HG03457 (cell line): ENCODE results near the gene C11orf91.
"Not testable (repeated sequence)": the region's sequence is repeated elsewhere in the genome, so short reads cannot be mapped to it uniquely, and the experiment has no call there.

Source experiments
- ATAC-seq: cut with Tn5 transposase; IDR thresholded peaks from one replicate; pipeline ENCODE4 v1.9.1; 2021; ENCODE audit warnings: moderate number of reproducible peaks; ENCODE audit not compliant: unreplicated experiment

C11orf91 gene

DNA sequence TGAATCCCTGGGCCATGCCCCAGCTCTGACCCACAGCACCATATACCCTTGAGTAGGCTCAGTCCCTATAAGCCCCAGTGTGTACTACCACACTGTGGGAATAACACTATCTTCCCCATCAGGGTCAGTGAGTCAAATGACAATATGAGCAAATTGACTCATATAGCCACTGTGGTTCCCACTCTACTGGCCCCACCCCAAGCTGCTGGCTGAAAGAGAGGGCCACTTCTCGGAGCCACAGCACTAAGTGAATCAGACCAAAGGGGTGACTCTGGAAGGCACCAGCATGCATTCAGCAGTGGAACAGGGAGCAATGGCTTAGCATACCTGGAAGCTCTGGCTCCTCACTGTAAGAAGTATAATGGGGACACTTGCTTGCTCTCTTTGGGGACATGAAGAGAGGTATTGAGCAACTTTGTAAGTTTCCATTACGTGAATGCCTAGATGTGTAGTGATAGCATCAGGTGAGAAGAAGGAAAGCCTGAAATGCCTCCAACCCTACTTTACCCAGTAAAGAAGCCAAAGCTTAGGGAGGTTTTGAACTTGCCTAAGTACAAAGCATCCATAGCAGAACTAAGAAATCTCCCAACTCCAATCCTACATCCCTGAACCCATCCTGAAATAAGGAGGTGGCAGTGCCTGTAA, 22.1 kb upstream of the C11orf91 start:
- ATAC-seq: no peak

DNA sequence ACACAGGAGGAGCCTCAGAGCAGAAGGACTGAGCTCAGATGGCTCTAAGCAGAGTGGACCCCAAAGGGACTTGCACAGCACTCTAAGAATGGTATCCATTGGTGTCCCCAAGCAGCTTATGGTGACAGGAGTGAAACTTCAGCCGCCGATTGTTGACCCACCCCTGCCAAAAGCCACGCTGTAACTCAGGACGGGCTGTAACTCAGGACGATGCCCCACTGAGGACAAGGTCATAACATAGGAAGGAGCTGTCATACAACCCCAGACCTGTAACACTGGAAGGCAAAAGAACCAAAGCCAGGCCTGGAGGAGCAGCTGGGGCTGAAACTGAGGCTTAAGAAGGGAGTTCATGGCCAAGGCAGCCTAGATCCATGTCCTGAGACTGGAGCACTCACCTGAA, 21.4 kb upstream of the C11orf91 start:
- ATAC-seq: no peak

DNA sequence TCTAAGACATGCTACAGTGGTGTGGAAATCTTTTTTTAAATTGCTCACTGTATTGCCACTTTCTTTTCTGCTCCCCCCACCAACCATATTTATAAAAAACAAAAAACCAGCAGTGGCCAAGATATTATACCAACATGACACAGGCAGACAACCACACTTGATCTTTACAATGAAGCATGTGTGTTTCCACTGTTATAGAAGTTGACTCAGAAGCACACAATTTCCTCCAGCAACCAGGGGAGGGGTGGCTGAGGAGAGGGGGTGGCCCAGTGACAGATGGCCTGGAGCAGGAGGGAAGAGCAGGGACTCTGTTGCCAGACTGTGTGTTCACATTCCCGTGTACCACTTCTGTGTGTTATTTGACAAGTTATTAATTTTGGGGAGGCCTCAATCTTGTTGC, 20.8 kb upstream of the C11orf91 start:
- no peak for ATAC-seq

DNA sequence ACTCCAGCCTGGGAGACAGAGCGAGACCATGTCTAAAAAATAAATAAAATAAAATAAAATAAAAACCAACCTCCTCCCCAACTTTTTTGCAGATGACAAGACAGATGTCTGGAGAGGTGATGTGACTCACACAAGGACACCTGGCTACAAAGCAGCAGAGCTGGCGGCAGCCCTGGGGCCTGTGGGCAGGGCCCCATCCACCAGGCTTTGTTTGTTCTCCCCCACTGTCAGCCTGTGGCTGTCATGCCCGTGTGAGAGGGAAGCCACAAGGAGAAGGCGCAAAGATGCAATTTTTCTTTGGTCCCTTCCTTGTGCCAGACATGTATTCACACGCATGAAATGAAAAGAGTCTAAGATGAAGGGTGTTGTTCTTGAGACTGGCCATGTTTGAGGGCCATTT, 19.0 kb upstream of the C11orf91 start:
- ATAC-seq: no peak

DNA sequence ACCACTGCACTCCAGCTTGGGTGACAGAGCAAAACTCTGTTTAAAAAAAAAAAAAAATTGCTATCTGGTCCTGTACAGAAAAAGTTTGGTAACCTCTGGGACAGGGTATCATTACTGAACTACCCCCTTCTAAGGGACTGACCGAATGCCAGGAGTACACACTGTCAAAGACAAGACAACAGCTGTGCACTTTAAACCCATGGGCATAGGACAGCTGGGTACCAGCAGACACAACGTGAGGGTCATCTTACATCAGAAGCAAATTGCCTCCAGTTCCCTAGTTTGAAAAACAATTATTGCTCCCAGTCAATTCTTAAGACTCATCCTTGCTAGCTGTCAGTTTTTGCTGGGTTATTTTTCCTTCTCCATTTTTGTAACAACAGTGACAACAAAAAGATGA, 17.8 kb upstream of the C11orf91 start:
- no peak for ATAC-seq

DNA sequence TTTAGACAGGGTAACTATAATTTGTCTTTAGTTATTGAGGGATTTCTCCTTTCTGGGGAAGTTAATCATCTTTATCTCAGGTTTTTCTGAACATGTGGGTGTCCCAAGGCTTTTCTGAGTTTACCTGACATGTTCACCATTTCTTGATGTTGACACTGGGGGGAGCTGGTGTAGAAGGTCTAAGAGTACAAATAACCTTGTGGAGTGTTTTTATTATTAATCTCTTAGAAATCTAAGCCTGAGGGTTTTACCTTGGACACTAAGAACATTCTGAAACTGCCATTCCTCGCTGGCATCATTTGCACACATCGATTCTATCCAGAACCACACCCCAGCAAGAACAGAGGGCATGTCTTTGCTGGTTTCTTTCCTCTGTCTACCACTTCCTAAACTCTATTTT, 15.6 kb upstream of the C11orf91 start:
- ATAC-seq: no peak

DNA sequence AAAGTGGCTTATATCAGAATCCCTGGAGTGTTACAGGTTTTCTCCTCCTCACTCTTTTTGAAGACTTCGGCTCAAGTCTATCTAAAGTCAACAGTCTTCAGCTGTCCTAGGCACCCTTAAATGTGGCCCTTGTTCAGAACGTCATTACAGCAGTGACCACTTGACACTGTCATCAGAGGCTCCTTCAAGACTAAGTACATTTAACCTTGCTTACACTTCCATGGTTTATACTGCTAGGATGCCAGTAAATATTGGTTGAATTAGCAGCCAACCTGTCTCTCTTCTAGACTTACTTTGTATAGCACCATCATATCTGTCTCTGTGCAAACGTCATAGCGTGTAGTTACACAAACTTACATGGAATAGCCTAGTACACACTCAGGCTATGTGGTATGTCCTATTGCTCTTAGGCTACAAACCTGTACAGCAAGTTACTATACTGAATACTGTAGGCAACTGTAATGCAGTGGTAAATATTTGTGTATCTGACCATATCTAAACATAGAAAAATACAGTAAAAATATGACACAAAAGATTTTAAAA, 13.3 kb upstream of the C11orf91 start:
- ATAC-seq: no peak

- ATAC-seq: no peak
Observed at GRCh38 chr11:33713151-33713855, 12.7 kb upstream of the C11orf91 start.

DNA sequence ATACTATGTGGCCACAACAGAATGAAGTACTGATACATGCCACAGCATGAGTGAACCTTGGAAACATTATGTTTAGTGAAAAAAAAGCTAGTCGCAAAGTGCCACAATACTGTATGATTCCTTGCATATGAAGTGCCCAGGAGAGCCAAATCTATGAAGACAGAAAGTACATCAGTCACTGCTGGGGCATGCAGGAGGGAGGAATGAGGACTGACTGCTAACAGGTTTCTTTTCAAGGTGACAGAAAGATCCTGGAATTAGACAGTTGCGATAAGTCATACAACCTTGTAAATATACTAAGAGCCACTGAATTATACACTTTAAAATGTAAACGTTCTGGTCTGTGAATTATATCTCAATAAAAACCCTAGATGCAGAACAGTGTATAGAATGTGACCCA, 11.8 kb upstream of the C11orf91 start:
- ATAC-seq: no peak

- no peak for ATAC-seq
Observed at GRCh38 chr11:33709466-33709865, 8.8 kb upstream of the C11orf91 start.

GRCh38 chr11:33708985-33709384, 8.4 kb upstream of the C11orf91 start:
- no peak for ATAC-seq

GRCh38 chr11:33707831-33708230, 7.2 kb upstream of the C11orf91 start:
- ATAC-seq: not testable (repeated sequence)

DNA sequence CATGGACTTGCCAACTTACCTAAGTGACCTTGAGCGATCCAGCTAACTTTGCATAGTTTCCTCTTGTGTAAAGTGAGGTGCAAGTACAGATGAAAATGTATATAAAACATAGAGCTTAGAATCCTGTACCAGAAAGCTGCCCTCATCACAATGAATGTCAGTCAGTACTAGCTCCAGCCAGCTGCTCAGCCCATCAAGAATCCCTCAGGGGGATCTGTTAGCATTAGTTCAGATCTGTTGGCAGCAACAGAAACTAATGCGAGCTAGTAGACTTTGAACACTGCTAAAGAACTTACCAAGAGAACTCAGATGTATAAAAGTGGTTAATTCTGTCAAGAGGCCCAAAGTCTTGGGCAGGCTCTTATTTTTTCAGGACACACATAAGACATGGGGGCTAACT, 6.3 kb upstream of the C11orf91 start:
- no peak for ATAC-seq

- ATAC-seq: no peak
Observed at GRCh38 chr11:33706546-33706945, 5.9 kb upstream of the C11orf91 start.

- no peak for ATAC-seq
Observed at GRCh38 chr11:33704240-33705002, 3.8 kb upstream of the C11orf91 start.

DNA sequence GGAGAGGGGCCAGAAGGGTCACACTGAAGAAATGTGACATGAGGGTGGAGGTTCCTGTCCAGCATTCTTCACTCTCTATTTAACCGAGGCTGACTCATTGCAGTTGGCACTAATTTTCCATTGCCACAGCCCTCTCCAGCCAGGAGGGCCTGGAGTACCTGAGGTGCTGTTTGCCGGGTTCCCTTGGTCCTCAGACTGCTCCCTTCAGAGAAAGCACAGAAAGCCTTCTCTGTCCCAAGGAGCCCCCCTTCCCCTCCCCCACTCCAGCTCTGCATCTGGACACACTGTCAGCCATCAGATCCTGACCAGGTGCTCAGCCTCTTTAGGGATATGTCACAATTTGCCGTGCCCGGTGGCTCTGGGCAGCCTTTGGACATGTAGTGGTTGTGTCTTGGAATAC, 3.2 kb upstream of the C11orf91 start:
- no peak for ATAC-seq

DNA sequence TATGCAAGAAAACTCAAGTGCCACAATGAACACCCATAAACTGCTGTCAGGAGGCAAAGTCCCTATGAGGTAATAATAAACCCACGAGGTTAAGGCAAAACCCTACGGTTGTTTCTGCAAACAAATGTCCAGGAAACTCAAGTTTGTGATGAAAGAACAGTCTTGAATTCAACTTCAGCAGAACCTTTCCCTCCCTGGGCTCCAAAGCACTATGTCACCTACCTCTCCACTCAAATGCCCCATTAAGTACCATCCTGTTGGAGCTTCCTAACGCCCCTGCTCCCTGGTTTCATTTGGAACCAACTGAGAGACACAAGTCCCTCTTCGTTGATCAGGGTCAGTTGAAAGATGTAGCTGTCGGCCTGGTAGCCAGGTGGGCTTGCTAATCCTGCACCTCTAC, 2.6 kb upstream of the C11orf91 start:
- no peak for ATAC-seq

DNA sequence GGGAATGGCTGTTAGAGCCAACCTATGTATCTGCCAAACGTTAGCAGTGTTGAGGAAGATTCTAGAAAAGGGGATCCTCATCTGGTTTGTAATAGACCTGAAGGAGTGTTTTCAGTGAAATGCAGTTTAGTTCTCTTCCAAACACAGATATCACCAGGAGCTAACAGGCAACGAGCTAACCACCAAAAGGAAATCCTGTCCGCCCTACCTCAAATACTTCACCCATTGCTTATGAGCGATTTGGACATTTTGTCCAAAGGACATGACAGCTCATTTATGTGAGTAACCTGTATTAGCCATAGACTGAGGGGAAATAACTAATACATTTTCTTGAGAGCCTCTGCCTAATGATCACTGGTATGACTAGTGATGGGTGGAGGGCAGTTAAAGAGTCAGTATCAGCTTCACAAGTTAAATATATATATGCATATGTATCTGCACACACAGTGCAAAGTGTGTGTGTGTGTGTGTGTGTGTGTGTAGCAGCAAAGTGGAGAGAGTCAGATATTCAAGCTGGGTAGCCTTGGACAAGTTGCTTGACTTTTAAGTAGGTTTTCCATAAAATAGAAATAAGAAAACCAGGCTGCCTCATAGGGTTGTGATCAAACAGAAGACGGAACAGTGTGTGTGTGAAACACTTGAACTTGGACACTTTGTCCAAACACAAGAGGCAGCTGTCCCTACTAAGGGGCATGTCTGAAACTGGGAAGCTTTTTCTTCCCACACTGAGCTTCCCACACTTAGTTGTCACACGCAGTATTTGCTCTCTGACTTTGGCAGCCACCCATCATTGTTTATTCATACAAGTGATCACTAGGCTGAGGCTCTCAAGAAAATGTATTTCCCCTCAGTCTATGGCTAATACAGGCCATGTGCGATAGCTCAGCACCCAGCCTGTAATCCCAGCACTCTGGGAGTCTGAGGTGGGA, 940 bp upstream of the C11orf91 start:
- peak; percentile 9 for ATAC-seq

GRCh38 chr11:33700063-33700501, 544 bp downstream of the C11orf91 start:
- ATAC-seq: no peak

- no peak for ATAC-seq
Observed at GRCh38 chr11:33699515-33700062, 1.0 kb downstream of the C11orf91 start.
